Activated CD8-positive, alpha-beta memory T cell treated with anti-CD3 and anti-CD28 coated beads, Interleukin-2, amount 50 U/mL, for 24 hours (primary cell): ENCODE results near the gene PNPLA3.

Experiments used
- DNase-seq: peaks from one replicate; pipeline ENCODE4 v3.0.0-alpha.2; 2020; ENCODE audit errors: extremely low read depth

Gene PNPLA3

DNA sequence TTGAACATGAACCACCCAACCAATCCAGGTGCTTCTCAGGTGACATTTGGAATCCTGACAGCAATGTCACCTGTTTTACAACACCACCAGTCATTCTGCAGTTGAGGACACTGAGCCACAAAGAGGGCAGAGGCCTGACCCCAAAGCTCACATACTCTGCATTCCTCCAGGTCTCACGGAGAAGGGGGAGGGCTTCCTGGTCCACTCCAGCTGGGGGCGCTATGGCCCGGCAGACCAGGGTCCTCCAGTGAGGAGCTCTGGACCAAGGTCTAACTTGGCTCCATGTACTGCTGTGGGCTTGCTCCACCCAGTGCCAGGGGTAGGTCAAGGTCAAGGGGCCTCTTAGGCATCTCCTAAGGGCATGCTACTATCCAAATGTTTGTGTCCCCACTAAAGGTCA, 1.5 kb upstream of the PNPLA3 start:
- DNase-seq, result no peak

DNA sequence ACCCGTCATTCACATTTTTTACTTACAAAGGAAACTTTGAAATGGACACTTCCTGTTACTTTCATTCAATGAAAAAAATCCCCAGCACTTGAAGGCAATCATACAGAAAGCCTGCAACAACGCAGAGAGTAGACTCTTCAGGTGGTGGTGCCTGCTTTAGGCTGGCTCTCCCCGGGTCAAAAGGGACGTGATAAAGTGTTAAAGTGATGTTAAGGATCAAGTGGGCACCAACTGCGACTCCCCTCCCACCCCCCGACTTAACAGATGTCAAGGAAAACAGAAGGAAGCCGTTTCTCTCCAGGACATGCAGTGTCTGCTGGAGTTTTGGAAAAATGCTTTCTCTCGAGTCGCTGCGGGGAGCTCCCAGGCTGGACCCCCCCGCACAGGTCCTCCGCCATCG, 414 bp upstream of the PNPLA3 start:
- no peak for DNase-seq

DNA sequence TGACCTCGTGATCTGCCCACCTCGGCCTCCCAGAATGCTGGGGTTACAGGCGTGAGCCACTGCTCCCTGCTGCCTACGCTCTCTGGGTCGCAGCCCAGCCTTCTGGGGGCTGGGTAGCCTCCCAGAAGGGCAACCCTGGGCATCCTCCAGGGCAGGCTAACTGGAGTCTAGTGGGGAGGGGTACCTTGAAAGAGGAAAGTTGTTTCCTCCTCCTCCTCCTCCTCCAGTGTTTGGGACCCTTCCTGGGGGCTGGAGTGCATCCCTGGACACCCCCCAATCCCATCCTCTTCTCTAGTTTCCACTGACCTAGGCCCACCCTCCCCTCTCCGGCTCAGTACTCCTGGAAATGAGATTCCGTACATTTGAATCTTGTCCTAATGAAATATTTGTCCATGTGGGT, 1.3 kb downstream of the PNPLA3 start:
- DNase-seq, result no peak

DNA sequence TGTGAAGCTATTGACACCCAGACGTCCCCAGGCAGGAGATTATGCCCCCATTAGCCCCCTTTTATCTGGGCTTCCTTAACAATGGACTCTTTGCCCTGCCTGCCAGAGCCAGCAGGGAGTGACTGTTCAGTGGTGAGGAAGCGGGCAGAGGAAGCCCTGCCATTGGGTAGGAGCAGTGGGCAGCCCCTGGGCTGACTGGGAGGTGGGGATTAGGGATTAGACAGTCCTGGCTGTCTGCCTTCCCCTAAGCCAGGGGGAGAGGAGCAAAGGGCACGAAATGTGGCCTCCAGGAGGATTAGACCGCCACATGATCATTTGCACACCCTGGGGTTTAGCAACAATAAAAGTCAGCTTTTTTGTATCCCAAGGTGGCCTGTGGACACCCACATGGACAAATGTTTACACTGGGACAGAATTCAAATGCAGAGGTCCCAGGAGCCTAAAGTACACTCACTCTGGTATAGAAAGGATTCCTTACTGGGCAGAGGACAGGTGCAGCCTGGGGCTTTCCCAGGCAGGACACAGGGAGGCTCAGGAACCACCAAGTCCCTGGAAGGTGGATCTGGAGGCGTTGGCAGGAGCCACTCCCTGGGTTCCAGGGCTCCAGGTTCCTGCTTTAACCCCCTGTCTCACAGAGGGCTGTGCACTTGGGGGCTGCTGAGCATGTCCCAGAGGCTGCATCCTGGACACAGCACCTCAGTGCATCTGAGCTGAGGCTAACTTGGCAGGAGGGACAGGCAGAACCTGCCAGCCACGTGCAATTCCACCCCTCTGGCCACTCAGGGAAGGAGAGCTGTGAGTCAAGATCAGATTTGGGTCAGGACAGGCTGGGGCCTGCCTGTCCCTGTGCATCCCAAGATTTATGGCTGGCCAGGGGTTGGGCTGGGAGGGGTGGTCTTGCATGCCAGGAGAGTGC, 2.1 kb downstream of the PNPLA3 start:
- DNase-seq, result no peak

DNA sequence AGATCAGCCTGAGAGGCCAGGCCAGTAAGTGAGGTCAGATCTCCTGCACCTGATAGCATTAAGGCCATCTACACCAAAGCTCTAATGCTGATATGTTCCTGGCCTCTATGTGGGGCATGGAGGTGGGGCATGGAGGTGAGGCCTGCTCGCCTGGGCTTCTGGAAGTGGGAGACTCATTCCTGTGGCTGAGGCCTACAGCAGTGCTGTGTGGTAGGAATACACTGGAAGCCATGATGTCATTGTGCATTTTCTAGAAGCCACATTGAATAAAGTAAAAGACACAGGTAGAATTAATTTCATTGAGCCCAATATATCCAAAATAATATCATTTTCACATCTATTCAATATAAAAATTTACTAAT, 2.7 kb downstream of the PNPLA3 start:
- no peak for DNase-seq

DNA sequence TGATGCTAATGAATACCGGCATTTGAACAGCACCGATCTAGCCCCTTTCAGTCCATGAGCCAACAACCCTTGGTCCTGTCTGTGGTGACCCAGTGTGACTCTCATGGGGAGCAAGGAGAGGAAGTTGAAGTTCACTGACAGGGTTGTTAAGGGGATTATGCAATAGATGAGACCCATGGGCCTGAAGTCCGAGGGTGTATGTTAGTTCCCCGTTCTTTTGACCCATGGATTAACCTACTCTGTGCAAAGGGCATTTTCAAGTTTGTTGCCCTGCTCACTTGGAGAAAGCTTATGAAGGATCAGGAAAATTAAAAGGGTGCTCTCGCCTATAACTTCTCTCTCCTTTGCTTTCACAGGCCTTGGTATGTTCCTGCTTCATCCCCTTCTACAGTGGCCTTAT, 4.9 kb downstream of the PNPLA3 start:
- DNase-seq, result no peak

DNA sequence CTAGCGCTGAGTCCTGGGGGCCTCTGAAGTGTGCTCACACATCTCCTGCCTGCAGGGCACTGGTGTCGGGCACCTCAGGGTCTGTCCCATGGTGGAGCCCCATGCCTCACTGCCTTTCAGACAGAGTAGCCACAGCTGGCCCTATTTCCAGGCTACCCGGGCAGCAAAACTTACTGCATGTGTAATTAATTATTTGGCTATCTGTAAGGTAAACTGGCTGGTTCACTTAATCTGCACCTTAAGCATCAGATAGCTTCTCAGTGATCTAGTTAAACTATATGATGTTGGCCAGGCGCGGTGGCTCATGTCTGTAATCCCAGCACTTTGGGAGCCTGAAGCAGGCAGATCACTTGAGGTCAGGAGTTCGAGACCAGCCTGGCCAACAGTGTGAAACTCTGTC, 5.3 kb downstream of the PNPLA3 start:
- DNase-seq, result no peak

DNA sequence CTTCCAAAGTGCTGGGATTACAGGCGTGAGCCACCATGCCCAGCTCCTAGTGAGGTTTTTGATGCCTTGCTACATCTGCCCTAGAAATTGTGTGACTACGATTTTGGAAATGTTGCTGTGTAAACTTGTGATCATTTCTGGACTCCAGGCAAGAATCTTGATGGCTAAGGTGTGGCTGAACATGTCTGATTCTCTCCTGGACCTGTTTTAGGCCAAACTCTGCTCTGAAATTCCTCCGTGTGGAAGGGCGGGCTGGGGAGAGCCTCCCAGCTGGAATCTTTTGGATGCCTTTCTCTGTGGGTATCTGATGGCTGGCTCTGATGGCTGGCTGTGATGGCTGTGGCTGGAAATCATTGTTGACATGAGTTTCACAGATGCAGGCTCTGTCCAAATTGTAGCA, 8.2 kb downstream of the PNPLA3 start:
- DNase-seq, result no peak

DNA sequence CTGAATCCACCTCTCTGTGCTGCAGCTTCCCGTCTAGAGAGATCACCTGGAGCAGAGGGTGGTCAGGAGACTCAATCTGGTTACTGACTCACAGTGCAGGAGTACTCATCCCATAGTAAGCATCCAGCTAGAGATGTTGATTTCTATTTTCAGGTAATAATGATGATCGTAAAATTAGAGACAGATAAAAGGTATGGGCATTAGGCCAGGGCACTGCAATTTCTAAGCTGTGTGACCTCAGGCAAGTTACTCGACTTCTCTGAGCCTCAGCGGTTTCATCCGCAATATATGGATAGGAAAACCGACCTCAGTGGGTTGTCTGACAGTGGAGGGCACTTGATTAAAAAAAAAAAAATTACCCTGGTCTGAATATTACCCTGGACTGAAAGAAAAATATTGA, 17.8 kb downstream of the PNPLA3 start:
- no peak for DNase-seq

DNA sequence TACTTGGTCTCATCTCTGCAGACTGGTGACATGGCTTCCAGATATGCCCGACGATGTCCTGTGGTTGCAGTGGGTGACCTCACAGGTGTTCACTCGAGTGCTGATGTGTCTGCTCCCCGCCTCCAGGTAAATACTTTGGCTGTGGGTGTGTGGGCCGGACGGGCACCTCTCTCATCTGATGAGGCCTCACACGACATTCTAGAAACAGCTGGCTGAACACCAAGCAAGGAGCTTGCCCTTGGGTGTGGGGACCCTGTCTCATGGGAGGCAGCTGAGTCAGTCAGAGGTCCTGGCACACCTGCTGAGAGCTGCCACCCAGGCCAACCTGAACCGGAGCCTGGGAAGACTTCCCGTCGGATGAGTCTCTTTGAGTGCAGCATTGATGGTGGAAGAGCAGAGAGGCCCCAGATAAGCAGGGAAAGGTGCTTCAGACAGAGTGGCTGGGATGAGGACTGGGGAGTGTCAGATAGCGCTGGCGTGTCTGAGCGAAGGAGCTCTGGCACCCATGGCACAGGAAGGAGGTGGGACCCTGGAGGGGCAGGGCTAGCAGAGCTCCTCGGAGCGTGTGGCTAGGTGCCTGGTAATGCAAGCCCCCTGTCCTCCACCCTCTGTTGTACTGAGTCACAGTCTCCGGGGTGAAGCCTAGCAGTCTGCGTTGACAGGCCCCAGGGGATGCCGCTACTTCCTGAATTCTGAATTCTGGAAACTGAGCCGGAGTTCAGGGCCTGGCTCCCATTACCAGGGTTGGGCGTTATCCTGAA, 21.2 kb downstream of the PNPLA3 start:
- DNase-seq, result no peak

DNA sequence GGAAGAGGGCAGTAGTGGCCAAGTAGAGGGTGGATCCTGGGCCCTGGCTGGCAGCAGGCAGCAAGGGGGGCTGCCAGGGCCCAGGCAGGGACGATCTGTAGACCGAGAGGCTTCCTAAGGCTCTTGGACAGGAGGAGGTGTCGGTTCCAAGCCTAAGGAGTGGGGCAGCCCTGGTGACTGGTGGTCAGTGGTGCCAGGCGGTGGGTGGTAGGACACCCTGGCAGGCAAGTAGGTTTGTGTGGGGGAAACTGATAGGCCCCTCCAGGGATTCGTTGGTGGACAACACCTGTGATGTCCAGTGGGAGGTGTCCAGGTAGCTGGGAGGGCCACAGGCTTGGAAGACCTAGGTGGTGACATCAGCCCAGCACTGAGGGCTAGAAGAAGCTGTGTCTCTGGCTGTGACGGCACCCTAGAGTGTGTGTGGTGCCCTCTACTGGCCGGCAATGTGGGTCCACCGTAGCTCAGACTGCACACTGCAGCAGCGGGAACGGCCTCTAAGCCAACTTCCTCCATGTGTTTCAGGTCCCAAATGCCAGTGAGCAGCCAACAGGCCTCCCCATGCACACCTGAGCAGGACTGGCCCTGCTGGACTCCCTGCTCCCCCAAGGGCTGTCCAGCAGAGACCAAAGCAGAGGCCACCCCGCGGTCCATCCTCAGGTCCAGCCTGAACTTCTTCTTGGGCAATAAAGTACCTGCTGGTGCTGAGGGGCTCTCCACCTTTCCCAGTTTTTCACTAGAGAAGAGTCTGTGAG, 22.2 kb downstream of the PNPLA3 start:
- no peak for DNase-seq

DNA sequence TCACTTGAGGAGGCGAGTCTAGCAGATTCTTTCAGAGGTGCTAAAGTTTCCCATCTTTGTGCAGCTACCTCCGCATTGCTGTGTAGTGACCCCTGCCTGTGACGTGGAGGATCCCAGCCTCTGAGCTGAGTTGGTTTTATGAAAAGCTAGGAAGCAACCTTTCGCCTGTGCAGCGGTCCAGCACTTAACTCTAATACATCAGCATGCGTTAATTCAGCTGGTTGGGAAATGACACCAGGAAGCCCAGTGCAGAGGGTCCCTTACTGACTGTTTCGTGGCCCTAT, 22.7 kb downstream of the PNPLA3 start:
- DNase-seq, result no peak

DNA sequence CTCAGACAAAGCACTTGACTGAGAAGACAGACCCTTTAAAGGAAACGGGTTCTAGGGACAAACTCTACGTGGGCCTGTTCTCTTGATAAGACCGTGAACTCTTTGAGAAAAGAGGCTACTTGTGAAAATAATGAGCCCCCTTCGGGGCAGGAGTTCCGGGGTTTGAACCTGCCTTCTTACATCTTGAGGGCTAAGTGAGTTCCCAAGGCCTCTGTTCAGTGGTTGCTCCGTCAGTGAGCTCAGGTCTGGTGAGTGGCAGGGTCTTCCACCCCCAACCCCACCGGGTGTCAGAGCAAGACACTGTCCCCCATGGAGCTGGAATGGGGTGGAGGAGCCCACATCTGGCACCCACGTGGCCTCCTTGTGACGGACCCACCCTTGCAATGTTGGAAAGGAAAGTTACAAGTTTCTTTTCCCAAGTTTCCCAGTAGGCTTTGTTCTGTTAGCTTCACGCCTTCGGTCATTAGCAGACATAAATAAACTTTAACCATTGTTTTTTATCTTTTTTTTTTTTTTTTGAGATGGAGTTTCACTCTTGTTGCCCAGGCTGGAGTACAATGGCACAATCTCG, 25.3 kb downstream of the PNPLA3 start:
- DNase-seq, result no peak

DNA sequence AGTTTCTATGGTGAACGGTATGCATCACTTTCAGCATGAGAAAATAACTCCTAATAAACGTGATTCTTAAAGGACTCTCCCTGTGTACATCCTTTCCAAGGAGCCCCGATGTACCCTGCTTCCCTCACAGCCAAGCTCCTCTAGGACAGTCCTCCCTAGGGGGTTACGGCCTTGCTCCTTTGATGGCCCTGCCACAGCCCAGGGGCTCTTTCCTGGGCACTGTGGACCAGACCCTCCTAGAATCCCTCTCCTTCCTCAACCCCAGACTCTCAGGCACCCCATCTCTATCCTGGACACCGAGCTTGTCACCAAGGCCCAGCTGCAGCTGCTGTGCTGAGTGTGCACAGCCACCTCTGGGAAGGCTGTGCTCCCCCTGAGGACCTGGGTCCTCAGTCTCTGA, 27.8 kb downstream of the PNPLA3 start:
- DNase-seq, result no peak

DNA sequence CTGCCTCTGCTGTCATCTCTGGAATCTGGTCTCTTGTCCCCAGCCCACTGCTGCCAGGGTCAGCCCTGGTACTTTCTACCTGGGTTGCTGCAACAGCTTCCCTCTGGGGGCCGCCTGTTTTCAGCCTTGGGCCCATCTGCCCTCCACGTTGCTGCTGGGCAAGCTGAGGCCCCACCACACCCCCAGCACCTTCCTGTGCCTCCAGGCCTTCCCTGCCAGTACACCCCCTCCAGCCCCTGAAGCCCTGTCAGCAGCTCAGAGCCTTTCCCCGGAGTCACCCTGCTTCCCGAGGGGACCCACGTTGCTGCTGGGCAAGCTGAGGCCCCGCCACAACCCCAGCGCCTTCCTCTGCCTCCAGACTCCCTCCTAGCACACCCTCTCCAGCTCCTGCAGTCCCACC, 28.4 kb downstream of the PNPLA3 start:
- no peak for DNase-seq

DNA sequence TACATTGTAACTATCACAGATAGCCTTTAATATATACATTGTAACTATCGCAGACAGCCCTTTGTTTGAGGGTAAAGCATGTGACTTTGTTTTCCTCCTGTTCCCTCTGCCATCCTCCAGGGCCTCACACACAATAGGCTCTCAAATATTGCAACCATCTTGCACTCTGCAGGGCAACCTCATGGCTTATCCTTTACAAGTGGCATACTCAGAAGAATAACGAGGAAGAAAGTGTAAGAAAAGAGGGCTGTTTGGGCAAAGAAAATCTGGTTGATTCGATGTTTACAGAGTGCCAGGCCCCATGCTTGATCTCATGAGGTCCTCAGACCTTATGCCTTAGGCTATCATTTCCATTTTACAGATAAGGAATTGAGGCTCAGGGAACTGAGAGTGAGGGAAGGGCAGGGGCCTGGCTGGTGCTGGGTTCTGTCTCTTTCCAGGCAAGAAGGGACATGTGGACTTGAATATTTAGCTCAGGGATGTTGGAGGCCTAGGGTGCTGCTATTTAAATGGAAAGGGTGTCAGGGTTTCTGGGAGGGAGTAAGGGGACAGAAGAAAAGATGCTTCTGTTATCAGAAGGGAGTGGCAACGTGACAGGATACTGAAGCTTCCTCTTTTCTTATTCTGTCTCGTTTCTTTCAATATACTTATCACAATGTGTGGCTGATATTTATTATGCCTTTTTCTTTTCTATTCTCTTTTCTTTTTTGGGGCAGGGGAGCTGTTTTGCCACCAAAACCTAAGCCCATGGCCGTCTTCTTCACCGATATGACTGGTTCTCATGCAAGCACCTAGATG, 30.6 kb downstream of the PNPLA3 start:
- DNase-seq, result no peak

DNA sequence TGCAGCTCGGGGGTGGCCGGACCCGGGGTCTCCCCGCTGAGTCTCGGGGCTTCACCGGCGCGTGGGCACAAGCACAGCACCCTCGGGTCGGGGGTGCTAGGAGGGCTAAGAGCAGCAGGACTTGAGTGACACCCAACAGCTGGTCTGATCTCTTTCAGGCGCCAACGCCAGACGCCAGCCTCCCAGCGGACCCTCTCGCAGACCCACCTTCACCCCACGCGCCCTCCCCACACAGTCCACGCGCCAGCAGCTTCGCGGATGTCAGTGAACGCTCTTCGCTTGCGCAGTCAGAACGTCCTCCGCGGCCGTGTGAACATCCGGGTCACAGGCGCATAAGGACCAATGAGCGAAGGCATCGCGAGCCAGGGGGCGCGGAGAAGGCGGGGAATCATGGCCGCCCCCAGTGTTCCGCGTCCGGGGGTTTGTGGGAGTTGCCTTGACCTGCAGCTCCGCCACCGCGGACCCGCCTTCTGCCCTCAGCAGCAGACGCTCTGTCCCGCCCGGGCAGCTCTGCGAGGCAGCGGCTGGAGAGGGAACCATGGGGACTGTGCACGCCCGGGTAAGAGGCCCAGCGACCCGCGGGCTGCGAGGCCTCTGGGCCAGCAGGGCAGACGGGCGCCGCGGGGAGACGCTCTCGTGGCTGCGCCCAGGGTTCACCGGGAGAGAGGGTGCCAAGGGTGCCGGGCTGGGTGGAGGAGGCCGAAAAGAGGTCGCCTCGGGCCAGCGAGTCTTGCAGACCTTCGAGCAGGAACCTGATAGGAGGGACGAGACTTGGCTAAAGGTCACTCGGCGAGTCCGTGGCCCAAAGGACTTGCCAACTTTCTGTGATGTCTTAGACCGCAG, 31.7 kb downstream of the PNPLA3 start, which contains the start of gene SAMM50:
SAMM50 (plus strand) TSS at position 403 of the 843 bp plus-strand sequence; CDS start at position 539, 136 bp downstream.
- peak; percentile 84 for DNase-seq

DNA sequence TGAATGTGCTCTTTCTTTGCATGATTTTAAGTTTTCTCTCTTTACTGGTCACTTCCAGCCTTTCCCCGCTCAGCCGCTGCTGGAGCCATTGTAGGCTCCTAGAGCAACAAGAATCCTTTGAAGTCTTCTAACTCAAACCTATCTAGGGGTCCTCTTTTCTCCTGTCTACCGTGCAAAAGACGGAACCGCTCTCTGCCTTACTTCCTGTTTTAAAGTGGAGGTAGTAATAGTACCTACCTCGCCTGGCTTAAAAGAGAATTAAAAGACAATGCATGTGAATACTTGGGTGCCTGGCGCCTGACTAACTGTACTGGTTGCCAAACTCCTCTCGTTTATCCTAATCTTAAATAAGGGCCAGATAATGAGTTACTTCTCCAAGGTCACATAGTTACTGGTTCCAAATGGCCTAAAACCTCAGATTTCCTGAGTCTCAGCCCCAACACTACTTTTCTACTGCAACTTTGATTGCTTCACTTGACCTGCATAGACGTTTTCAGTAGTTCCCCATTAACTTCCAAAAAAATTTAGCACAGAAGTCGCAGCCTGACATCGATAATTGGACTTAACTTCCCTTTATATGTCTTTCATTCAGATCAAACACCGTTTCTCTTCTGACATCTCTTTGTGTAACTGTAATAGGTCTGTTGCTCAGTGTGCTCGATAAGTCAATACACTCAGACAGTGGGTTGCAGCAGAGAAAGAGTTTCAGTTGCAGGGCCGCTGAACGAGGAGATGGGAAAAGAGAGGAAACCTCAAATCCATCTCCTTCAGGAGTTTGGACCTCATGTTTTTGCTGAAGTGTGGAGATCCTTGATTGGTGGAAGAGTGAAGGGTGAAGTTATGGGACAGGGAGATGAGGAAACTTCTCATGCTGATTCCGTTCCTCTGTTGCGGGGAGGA, 32.5 kb downstream of the PNPLA3 start:
- no peak for DNase-seq

DNA sequence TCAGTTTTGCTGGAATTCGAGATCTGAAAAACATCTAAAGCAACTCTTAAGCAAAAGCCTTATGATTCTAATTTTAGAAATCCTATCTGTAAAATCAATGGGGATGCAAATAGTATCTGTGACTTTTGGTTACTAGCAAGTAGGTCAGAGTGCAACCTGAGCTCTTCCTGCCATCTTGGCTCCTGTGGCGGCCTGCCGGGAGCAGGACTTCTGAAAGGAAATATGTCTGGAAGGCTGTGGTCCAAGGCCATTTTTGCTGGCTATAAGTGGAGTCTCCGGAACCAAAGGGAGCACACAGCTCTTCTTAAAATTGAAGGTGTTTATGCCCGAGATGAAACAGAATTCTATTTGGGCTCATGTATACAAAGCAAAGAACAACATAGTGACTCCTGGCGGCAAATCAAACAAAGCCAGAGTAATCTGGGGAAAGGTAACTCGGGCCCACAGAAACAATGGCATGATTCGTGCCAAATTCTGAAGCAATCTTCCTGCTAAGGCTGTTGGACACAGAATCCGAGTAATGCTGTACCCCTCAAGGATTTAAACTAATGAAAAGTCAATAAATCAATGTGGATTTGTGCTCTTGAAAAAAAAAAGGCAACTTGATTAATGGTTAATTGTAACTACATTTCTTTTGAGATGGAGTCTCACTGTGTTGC, 33.3 kb downstream of the PNPLA3 start:
- no peak for DNase-seq
